HG03439 (cell line): Measurements from ENCODE around the gene SLCO3A1.

Experiments
- ATAC-seq: cut with Tn5 transposase; IDR thresholded peaks from one replicate; pipeline ENCODE4 v1.9.1; 2021; ENCODE audit warnings: mild to moderate bottlenecking, moderate library complexity; ENCODE audit not compliant: unreplicated experiment

SLCO3A1 gene

GRCh38 chr15:91909111-91909510 lies 55.6 kb downstream of the SLCO3A1 start:
- no peak for ATAC-seq

GRCh38 chr15:91909574-91909973 lies 56.1 kb downstream of the SLCO3A1 start:
- no peak for ATAC-seq

- ATAC-seq, result no peak
Observed at GRCh38 chr15:91911844-91912243, 58.3 kb downstream of the SLCO3A1 start.

- no peak for ATAC-seq
Observed at GRCh38 chr15:91912336-91912735, 58.8 kb downstream of the SLCO3A1 start.

- ATAC-seq, result no peak
Observed at GRCh38 chr15:91913560-91913959, 60.1 kb downstream of the SLCO3A1 start.

- no peak for ATAC-seq
Observed at GRCh38 chr15:91915576-91915975, 62.1 kb downstream of the SLCO3A1 start.

- no peak for ATAC-seq
Observed at GRCh38 chr15:91916051-91916450, 62.5 kb downstream of the SLCO3A1 start.

GRCh38 chr15:91917686-91918360 lies 64.3 kb downstream of the SLCO3A1 start:
- ATAC-seq, result no peak

- no peak for ATAC-seq
Observed at GRCh38 chr15:91919014-91919534, 65.6 kb downstream of the SLCO3A1 start.

GRCh38 chr15:91921188-91921842 lies 67.8 kb downstream of the SLCO3A1 start:
- no peak for ATAC-seq

- ATAC-seq, result no peak
Observed at GRCh38 chr15:91921843-91922198, 68.3 kb downstream of the SLCO3A1 start.

GRCh38 chr15:91922646-91923547 lies 69.4 kb downstream of the SLCO3A1 start:
- ATAC-seq, result no peak

- no peak for ATAC-seq
Observed at GRCh38 chr15:91924183-91924582, 70.7 kb downstream of the SLCO3A1 start.

- ATAC-seq, result no peak
Observed at GRCh38 chr15:91924837-91925495, 71.5 kb downstream of the SLCO3A1 start.

GRCh38 chr15:91925794-91926193 lies 72.3 kb downstream of the SLCO3A1 start:
- ATAC-seq, result no peak

- no peak for ATAC-seq
Observed at GRCh38 chr15:91926908-91927270, 73.4 kb downstream of the SLCO3A1 start.

GRCh38 chr15:91927585-91927984 lies 74.1 kb downstream of the SLCO3A1 start:
- ATAC-seq, result no peak

GRCh38 chr15:91928675-91929074 lies 75.2 kb downstream of the SLCO3A1 start:
- ATAC-seq, result no peak

- ATAC-seq, result no peak
Observed at GRCh38 chr15:91929509-91929908, 76.0 kb downstream of the SLCO3A1 start.

- no peak for ATAC-seq
Observed at GRCh38 chr15:91930092-91930491, 76.6 kb downstream of the SLCO3A1 start.

GRCh38 chr15:91936182-91936775 lies 82.8 kb downstream of the SLCO3A1 start:
- ATAC-seq, result no peak
